HEK293 (cell line): ENCODE results near the gene FAM83E.

Experiments used
- CTCF ChIA-PET: fragments of 350-600 bp; formaldehyde crosslinking; extraction: SDS; loops from one replicate; lab custom pipeline; 2021; ENCODE audit warnings: antibody characterized with exemption; lab: Yijun Ruan, JAX
- POLR2A ChIA-PET: fragments of 300-600 bp; formaldehyde crosslinking; extraction: SDS; loops from one replicate; lab custom pipeline; 2020; ENCODE audit warnings: antibody characterized with exemption, inconsistent platforms; lab: Yijun Ruan, JAX
- H3K27ac ChIP-seq: fragments of 200-500 bp; sonication (Bioruptor generic); 2 replicates; pipeline ENCODE4 v1.5.1; 2014; ENCODE audit warnings: low read depth, low read length, control low read depth, inconsistent platforms; ENCODE audit errors: extremely low read depth
- H3K36me3 ChIP-seq, 2 experiments: fragments of 200-500 bp in 1 of 2; sonication (Bioruptor generic) in 1 of 2; 1 replicate in 1 of 2; 2 replicates in 1 of 2; pipeline ENCODE4 v1.5.1; 2014 to 2017; ENCODE audit warnings: inconsistent platforms in 2 of 2, low read length in 2 of 2; ENCODE audit not compliant: control insufficient read depth in 2 of 2, insufficient read depth in 1 of 2
- H3K4me1 ChIP-seq: fragments of 200-500 bp; sonication (Bioruptor generic); 2 replicates; pipeline ENCODE4 v1.5.1; 2014; ENCODE audit warnings: mild to moderate bottlenecking, low read length, inconsistent platforms; ENCODE audit not compliant: control insufficient read depth, insufficient read depth
- H3K4me3 ChIP-seq: 2 replicates; pipeline ENCODE4 v1.5.1; 2011; ENCODE audit warnings: low read depth, mild to moderate bottlenecking, control low read depth, low read length, moderate library complexity
- H3K9me3 ChIP-seq: fragments of 200-500 bp; sonication (Bioruptor generic); 2 replicates; pipeline ENCODE4 v1.5.1; 2014; ENCODE audit warnings: low read depth, low read length, inconsistent platforms; ENCODE audit not compliant: control insufficient read depth, insufficient read depth
- KLF7 ChIP-seq: fragments of 450-650 bp; formaldehyde crosslinking; IDR thresholded peaks from 2 replicates; pipeline ENCODE4 v1.5.1; 2016; ENCODE audit warnings: missing biosample characterization, missing genetic modification characterization, borderline replicate concordance
- KLF9 ChIP-seq: fragments of 450-650 bp; formaldehyde crosslinking; IDR thresholded peaks from 2 replicates; pipeline ENCODE4 v1.5.1; 2016; ENCODE audit warnings: missing biosample characterization, missing genetic modification characterization, low read depth
- MEIS1 ChIP-seq: sonication (generic); formaldehyde crosslinking; IDR thresholded peaks from 2 replicates; pipeline ENCODE4 v1.8.1; 2022; ENCODE audit warnings: missing genetic modification reagents, mild to moderate bottlenecking, borderline replicate concordance
- OSR2 ChIP-seq: fragments of 450-650 bp; formaldehyde crosslinking; IDR thresholded peaks from 2 replicates; pipeline ENCODE4 v1.5.1; 2016; ENCODE audit warnings: missing biosample characterization, missing genetic modification characterization
- PRDM1 ChIP-seq: fragments of 450-650 bp; formaldehyde crosslinking; IDR thresholded peaks from 2 replicates; pipeline ENCODE4; 2016; ENCODE audit warnings: missing biosample characterization, missing genetic modification characterization
- SCRT2 ChIP-seq: fragments of 450-650 bp; formaldehyde crosslinking; IDR thresholded peaks from 2 replicates; pipeline ENCODE4 v1.5.1; 2016; ENCODE audit warnings: missing biosample characterization, missing genetic modification characterization
- ZBTB17 ChIP-seq: fragments of 450-650 bp; formaldehyde crosslinking; IDR thresholded peaks from 2 replicates; pipeline ENCODE4 v1.5.1; 2016; ENCODE audit warnings: missing biosample characterization, missing genetic modification characterization
- ZBTB20 ChIP-seq: fragments of 450-650 bp; formaldehyde crosslinking; IDR thresholded peaks from 2 replicates; pipeline ENCODE4 v1.5.1; 2016; ENCODE audit warnings: missing biosample characterization, missing genetic modification characterization
- ZNF112 ChIP-seq: fragments of 450-650 bp; formaldehyde crosslinking; IDR thresholded peaks from 2 replicates; pipeline ENCODE4 v1.5.0; 2017; ENCODE audit warnings: missing biosample characterization, missing genetic modification characterization
- ZNF157 ChIP-seq: fragments of 450-650 bp; formaldehyde crosslinking; IDR thresholded peaks from 2 replicates; pipeline ENCODE4 v1.5.1; 2016; ENCODE audit warnings: missing biosample characterization, missing genetic modification characterization
- ZNF274 ChIP-seq, 2 experiments: fragments of 200-500 bp in 1 of 2; fragments of 450-650 bp in 1 of 2; sonication (Bioruptor generic) in 1 of 2; formaldehyde crosslinking in 1 of 2; IDR thresholded peaks; 2 replicates each; pipeline versions ENCODE4 v1.5.1 to v1.6.1; 2014 to 2016; ENCODE audit warnings: borderline replicate concordance in 1 of 2, inconsistent platforms in 1 of 2, low read length in 1 of 2, missing biosample characterization in 1 of 2, missing genetic modification characterization in 1 of 2
- ZNF311 ChIP-seq: fragments of 450-650 bp; formaldehyde crosslinking; IDR thresholded peaks from 2 replicates; pipeline ENCODE4 v1.5.1; 2017; ENCODE audit warnings: missing biosample characterization, missing genetic modification characterization, borderline replicate concordance
- ZNF335 ChIP-seq: fragments of 450-650 bp; formaldehyde crosslinking; conservative IDR thresholded peaks from 2 replicates; pipeline ENCODE4 v1.5.1; 2016; ENCODE audit warnings: missing biosample characterization, missing genetic modification characterization
- ZNF350 ChIP-seq: fragments of 450-650 bp; formaldehyde crosslinking; IDR thresholded peaks from 2 replicates; pipeline ENCODE4 v1.5.0; 2017; ENCODE audit warnings: missing biosample characterization, mild to moderate bottlenecking, missing genetic modification characterization
- ZNF404 ChIP-seq: fragments of 450-650 bp; formaldehyde crosslinking; IDR thresholded peaks from 2 replicates; pipeline ENCODE4 v1.5.1; 2017; ENCODE audit warnings: missing biosample characterization, missing genetic modification characterization
- ZNF510 ChIP-seq: fragments of 450-650 bp; formaldehyde crosslinking; IDR thresholded peaks from 2 replicates; pipeline ENCODE4 v1.5.1; 2018; ENCODE audit warnings: mild to moderate bottlenecking, missing genetic modification characterization, missing biosample characterization; ENCODE audit not compliant: insufficient replicate concordance
- ZNF521 ChIP-seq: fragments of 450-650 bp; formaldehyde crosslinking; IDR thresholded peaks from 2 replicates; pipeline ENCODE4 v1.5.1; 2017; ENCODE audit warnings: missing biosample characterization, mild to moderate bottlenecking, missing genetic modification characterization
- ZNF596 ChIP-seq: fragments of 450-650 bp; IDR thresholded peaks from 2 replicates; pipeline ENCODE4 v1.5.0; 2018; ENCODE audit warnings: missing biosample characterization, mild to moderate bottlenecking, missing genetic modification characterization, moderate library complexity
- ZNF76 ChIP-seq: fragments of 450-650 bp; formaldehyde crosslinking; IDR thresholded peaks from 2 replicates; pipeline ENCODE4; 2016; ENCODE audit warnings: low read depth, missing biosample characterization, missing genetic modification characterization, borderline replicate concordance
- ZSCAN16 ChIP-seq: fragments of 450-650 bp; formaldehyde crosslinking; IDR thresholded peaks from 2 replicates; pipeline ENCODE4 v1.5.1; 2016; ENCODE audit warnings: missing biosample characterization, missing genetic modification characterization
- TF ChIP-seq, protein P1 (sequence below): fragments of 450-650 bp; formaldehyde crosslinking; IDR thresholded peaks from 2 replicates; pipeline ENCODE4 v1.5.1; 2016; ENCODE audit warnings: missing biosample characterization, missing genetic modification characterization
- TF ChIP-seq, protein P2 (sequence below): fragments of 450-650 bp; formaldehyde crosslinking; optimal IDR thresholded peaks from 2 replicates; pipeline ENCODE3; 2016; ENCODE audit warnings: missing biosample characterization, mild to moderate bottlenecking, missing genetic modification characterization
- TF ChIP-seq, protein P3 (sequence below): fragments of 450-650 bp; formaldehyde crosslinking; IDR thresholded peaks from 2 replicates; pipeline ENCODE4 v1.5.1; 2016; ENCODE audit warnings: missing biosample characterization, missing genetic modification characterization
- TF ChIP-seq, protein P4 (sequence below): fragments of 450-650 bp; formaldehyde crosslinking; IDR thresholded peaks from 2 replicates; pipeline ENCODE4 v1.5.1; 2016; ENCODE audit warnings: missing biosample characterization, missing genetic modification characterization

Gene FAM83E

DNA sequence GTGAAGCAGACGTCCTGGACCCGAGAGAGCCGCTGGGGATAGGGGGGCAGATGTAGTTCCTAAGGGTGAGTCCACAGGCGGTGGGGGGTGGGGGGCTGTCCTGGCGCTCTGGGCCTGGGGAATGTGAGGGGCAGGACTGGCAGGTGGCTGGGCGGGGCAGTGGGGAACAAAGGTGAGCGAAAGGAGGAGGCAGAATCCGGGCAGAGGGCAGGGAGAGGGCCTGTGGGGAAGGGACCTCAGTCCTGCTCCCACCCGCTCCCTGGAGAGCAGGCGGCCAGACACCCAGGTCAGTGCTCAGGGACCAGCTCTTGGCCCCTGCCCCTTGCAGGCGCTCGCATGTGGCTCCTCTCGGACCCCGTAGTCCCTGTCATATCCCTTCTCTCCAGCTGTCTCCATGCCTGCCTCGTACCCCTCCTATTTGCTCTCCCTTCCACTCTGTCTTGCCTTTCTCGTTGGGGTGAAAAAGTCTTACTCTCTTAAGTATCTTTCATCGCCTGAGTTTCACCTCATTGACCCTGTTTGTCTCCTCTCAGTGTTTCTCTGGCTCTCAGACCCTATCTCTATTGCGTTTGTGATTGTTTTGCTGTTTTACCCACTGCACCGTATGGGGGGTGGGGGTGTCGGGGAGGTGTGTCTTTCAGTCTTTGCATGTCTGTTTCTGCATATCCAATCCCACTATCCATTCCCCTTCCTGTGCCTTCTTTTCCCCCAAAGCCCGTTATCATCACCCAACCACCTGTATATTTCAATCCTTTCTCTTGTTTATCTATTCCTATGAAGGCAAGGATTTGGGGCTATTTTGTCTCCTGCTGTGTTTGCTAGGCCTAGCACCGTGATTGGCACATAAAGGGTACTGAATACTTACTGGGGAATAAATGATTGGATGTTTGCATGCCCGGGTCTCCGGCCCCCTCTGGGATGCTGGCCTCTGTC, 10.2 kb upstream of the FAM83E start:
- H3K27ac ChIP-seq: peak overlapping the region; percentile 37; the same call in 1 of the 2 replicates

DNA sequence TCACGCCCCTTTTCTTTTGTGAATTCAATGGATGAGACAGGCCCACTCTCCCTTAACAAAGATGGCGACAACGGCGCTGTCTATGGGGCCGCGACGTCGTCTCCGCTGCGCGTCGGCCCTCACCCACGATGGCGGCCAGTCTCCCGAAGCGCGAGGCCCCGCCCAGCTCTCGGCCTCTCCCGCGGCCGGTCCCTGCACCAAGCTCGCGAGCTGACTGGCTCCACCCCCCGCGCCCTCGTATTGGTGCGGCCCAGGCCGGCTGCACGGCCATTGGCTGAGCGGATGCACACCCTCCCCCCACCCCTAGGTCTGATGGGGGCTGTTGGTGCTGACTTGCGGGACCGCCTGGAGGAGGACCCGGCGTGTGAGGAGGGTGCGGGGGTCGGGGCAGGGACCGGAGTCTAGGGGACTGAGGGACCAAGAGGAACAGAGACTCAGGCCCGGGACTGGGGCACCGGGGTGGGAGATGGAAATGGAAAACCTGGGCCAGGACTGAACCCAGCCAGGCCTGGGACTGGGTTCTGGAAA, 9.3 kb upstream of the FAM83E start:
- ChIA-PET POLR2A (interaction anchor here (0.5 to 3.3 kb wide), 9 partner anchors 8 to 159 kb away, joined by 3 to 28 read pairs (median 4); partner anchors contain the start of genes DBP and FAM83E), CTCF (interaction anchor here (0.6 to 1.5 kb wide), 4 partner anchors 21 to 441 kb away, joined by 3 to 5 read pairs (median 4); partner anchors contain the start of gene CA11)
- Histone ChIP-seq H3K36me3 (peaks cover 0 to 20% of the 10 kb centered on the region in 2 experiments; a peak in 1 of 3 replicates), H3K4me3 (peak overlapping the region; percentile 51), H3K4me1 (peaks cover 10% of the 10 kb centered on the region), H3K9me3 (no peaks in the 10 kb centered on the region), H3K27ac (peak overlapping the region; percentile 51)
- TF ChIP-seq ZNF76 (peak; percentile 75), ZSCAN16 (tag by site-specific recombination) (no peak), ZNF510 (tag by site-specific recombination) (no peak), OSR2 (tag by site-specific recombination) (no peak), ZNF596 (tag by site-specific recombination) (no peak), ZNF335 (tag by site-specific recombination) (peak; percentile 94), ZBTB17 (tag by site-specific recombination) (peak; percentile 72), ZNF311 (tag by site-specific recombination) (no peak), ZNF404 (tag by site-specific recombination) (no peak), ZNF274 (IDR thresholded peaks at IDR 0.05; ENCODE audit: low read length) (no peak), ZNF274 (tag by site-specific recombination; IDR thresholded peaks at IDR 0.05; ENCODE audit: borderline replicate concordance) (no peak), ZNF350 (no peak), ZBTB20 (tag by site-specific recombination) (peak; percentile 54; the same call in 1 of the 2 replicates), ZNF521 (tag by site-specific recombination) (no peak), ZNF157 (tag by site-specific recombination) (no peak), MEIS1 (no peak), KLF9 (peak; percentile 83; the same call in 1 of the 2 replicates), ZNF112 (tag by site-specific recombination) (no peak)
- TF ChIP-seq, protein P1, sequence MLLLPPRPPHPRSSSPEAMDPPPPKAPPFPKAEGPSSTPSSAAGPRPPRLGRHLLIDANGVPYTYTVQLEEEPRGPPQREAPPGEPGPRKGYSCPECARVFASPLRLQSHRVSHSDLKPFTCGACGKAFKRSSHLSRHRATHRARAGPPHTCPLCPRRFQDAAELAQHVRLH: no peak
- TF ChIP-seq, protein P2, sequence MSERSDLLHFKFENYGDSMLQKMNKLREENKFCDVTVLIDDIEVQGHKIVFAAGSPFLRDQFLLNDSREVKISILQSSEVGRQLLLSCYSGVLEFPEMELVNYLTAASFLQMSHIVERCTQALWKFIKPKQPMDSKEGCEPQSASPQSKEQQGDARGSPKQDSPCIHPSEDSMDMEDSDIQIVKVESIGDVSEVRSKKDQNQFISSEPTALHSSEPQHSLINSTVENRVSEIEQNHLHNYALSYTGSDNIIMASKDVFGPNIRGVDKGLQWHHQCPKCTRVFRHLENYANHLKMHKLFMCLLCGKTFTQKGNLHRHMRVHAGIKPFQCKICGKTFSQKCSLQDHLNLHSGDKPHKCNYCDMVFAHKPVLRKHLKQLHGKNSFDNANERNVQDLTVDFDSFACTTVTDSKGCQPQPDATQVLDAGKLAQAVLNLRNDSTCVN: peak; percentile 62
- TF ChIP-seq, protein P3, sequence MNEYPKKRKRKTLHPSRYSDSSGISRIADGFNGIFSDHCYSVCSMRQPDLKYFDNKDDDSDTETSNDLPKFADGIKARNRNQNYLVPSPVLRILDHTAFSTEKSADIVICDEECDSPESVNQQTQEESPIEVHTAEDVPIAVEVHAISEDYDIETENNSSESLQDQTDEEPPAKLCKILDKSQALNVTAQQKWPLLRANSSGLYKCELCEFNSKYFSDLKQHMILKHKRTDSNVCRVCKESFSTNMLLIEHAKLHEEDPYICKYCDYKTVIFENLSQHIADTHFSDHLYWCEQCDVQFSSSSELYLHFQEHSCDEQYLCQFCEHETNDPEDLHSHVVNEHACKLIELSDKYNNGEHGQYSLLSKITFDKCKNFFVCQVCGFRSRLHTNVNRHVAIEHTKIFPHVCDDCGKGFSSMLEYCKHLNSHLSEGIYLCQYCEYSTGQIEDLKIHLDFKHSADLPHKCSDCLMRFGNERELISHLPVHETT (tag by site-specific recombination): no peak
- TF ChIP-seq, protein P4, sequence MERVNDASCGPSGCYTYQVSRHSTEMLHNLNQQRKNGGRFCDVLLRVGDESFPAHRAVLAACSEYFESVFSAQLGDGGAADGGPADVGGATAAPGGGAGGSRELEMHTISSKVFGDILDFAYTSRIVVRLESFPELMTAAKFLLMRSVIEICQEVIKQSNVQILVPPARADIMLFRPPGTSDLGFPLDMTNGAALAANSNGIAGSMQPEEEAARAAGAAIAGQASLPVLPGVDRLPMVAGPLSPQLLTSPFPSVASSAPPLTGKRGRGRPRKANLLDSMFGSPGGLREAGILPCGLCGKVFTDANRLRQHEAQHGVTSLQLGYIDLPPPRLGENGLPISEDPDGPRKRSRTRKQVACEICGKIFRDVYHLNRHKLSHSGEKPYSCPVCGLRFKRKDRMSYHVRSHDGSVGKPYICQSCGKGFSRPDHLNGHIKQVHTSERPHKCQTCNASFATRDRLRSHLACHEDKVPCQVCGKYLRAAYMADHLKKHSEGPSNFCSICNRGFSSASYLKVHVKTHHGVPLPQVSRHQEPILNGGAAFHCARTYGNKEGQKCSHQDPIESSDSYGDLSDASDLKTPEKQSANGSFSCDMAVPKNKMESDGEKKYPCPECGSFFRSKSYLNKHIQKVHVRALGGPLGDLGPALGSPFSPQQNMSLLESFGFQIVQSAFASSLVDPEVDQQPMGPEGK (tag by site-specific recombination): peak; percentile 97

More for the DNA sequence above, 10.2 kb upstream of the FAM83E start:
- Histone ChIP-seq H3K36me3 (peaks cover 0 to 29% of the 10 kb centered on the region in 2 experiments; a peak in 1 of 3 replicates), H3K9me3 (no peaks in the 10 kb centered on the region), H3K4me1 (peaks cover 10% of the 10 kb centered on the region), H3K4me3 (peak overlapping the region; percentile 51)
- POLR2A ChIA-PET: interaction anchor here (0.5 to 3.3 kb wide), 2 partner anchors 10 to 1585 kb away, joined by 4 to 28 read pairs; partner anchors contain the start of gene FAM83E
- CTCF ChIA-PET: interaction anchor here (0.8 kb wide), 1 partner anchor 16 kb away, joined by 4 read pairs; no protein-coding TSS in a partner anchor
- TF ChIP-seq KLF7 (tag by site-specific recombination): 0 out of 2 replicates have a peak, but pooled peaks have one; percentile 15
- TF ChIP-seq PRDM1 (tag by site-specific recombination): peak; percentile 74
- TF ChIP-seq, protein P2: no peak
- 0 out of 2 replicates have a peak, but pooled peaks have one; percentile 27 for TF ChIP-seq SCRT2 (tag by site-specific recombination)
- TF ChIP-seq, all 188 proteins: peak for 3
